Neural cell (in vitro differentiated cells): ENCODE data around the gene CFAP52.

Experiments used
- CTCF ChIP-seq: fragments of 450-650 bp; IDR thresholded peaks from 2 replicates; pipeline ENCODE4 v1.5.1; 2014; ENCODE audit warnings: antibody characterized with exemption, mild to moderate bottlenecking, moderate library complexity; ENCODE audit not compliant: poor library complexity, severe bottlenecking
- EP300 ChIP-seq: fragments of 450-650 bp; conservative IDR thresholded peaks from 2 replicates; pipeline ENCODE4 v1.6.1; 2014; ENCODE audit warnings: antibody characterized with exemption, mild to moderate bottlenecking, moderate library complexity; ENCODE audit not compliant: poor library complexity, severe bottlenecking
- EZH2 ChIP-seq: fragments of 200-600, 300-800 bp; shearing (Covaris generic), sonication (generic); IDR thresholded peaks from 2 replicates; pipeline ENCODE4 v1.6.1; 2014; ENCODE audit warnings: antibody characterized with exemption, low read length, borderline replicate concordance, mild to moderate bottlenecking; ENCODE audit not compliant: insufficient read depth, poor library complexity, severe bottlenecking
- MXI1 ChIP-seq: fragments of 450-650 bp; conservative IDR thresholded peaks from 2 replicates; pipeline ENCODE4 v1.6.1; 2014; ENCODE audit warnings: antibody characterized with exemption, mild to moderate bottlenecking; ENCODE audit not compliant: poor library complexity, severe bottlenecking
- POLR2AphosphoS5 ChIP-seq: IDR thresholded peaks from 2 replicates; pipeline ENCODE4 v1.6.1; 2012
- RAD21 ChIP-seq: fragments of 450-650 bp; conservative IDR thresholded peaks from 2 replicates; pipeline ENCODE4 v1.6.1; 2014; ENCODE audit warnings: antibody characterized with exemption, mild to moderate bottlenecking, moderate library complexity
- REST ChIP-seq: IDR thresholded peaks from 2 replicates; pipeline ENCODE4 v1.6.1; 2012; ENCODE audit warnings: borderline replicate concordance
- SMC3 ChIP-seq: fragments of 450-650 bp; conservative IDR thresholded peaks from 2 replicates; pipeline ENCODE4 v1.6.1; 2014; ENCODE audit warnings: antibody characterized with exemption, mild to moderate bottlenecking, moderate library complexity; ENCODE audit not compliant: poor library complexity
- TAF1 ChIP-seq: IDR thresholded peaks from 2 replicates; pipeline ENCODE4 v1.6.1; 2012; ENCODE audit warnings: low read depth

- TF ChIP-seq CTCF (no peak), REST (no peak), EP300 (no peak), POLR2AphosphoS5 (no peak), RAD21 (no peak), EZH2 (no peak), TAF1 (no peak), MXI1 (no peak), SMC3 (no peak)
Observed at GRCh38 chr17:9564104-9564503, 12.3 kb upstream of the CFAP52 start.
